A172 (cell line): ENCODE measurements around the gene AVPI1. TPM values are rescaled to one million over a fixed set of nuclear protein-coding genes. Genes with fewer than 3 reads are reported as not detected.
"Not testable (repeated sequence)": the region's sequence is repeated elsewhere in the genome, so short reads cannot be mapped to it uniquely, and the experiment has no call there.

Experiments used
- DNase-seq: peaks from one replicate; pipeline ENCODE4 v3.0.0-alpha.2; 2015; ENCODE audit warnings: low spot score
- total RNA-seq: library from RNA; depleted of rRNA; stranded (reverse); fragments of >200 nt; shearing (Covaris generic); gene quantifications from 2 replicates; pipeline ENCODE4 v1.2.3, GENCODE V29; 2014

Gene AVPI1
- total RNA-seq, 1 experiment from 2014 or later: 26.7 TPM

- DNase-seq: peak; percentile 47
Measured at GRCh38 chr10:97683556-97684367, 3.3 kb downstream of the AVPI1 start.

DNA sequence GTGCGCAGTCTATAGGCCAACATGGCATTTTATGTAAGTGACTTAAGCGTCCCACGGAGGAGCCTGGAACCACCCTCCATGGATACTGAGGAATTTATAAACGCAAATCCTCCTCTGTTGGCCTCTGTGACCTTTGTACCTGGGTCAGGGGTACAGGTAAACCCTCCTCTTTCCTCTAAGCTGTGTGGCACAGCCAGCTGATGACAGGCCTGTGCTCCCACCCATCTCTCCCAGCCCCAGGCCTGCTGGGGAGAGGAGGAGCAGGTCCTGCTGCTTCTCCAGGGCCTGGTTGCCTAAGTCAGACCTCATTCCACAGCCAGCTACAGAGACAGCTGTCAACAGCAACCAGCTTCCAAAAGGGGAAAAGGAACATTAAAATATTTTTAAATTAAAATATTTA lies 5.0 kb downstream of the AVPI1 start:
- no peak for DNase-seq

DNA sequence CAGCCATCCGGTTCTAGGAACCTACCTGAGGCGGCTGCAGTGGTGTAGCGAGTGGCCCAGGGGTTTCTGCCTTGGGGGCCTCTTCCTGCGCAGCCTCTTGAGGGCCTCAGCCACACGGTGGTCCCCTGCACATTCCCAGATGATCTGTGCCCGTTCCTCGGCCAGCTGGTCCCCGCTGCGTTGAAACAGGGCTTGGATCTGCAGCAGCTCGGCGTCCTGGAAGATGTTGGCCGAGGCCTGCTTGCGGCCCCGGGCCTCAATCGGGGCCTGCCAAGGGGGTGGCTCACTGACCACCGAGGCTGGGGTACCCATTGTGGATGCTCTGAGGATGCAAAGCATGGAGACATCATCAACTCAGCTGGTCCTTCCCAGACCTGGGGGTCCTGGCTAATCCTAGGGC lies 7.4 kb downstream of the AVPI1 start:
- no peak for DNase-seq

DNA sequence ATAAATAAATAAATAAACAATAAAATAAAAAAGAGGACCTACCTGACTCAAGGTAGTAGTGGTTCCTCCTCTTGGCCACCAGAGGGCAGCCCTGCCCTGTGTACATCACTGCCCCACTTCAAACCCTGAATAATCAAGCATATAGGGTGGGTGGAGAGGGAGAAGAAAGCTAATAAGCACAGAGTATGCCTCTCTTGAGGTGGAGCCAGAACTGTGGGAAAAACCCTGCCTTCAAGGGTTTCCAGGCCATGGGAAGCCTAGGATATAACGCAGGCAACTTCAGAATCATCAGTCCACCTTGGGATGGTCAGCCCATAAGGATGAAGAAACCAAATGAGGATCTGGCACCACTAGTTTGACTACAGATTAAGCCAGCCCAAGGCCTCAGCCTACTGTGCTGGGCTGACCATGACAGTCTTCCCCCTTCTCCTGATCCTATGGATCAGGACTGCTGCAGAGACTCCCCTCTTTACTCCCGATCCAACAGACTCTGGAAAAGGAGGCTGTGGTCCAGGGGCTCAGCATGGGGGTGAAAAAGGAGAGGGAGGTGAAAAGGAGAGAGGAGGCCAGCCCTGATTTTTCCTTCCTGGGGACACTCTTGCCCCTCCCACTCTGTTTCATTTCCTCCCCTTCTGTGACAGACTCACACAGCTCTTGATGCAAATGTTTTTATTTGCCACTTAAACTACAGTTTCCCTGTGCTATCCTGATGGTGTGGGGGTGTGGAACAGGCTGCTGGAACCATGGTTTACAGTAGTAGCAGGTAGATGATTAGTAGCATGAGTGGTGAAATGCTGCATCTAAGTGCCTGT lies 10.1 kb downstream of the AVPI1 start:
- peak; percentile 57 for DNase-seq

GRCh38 chr10:97675222-97675621 lies 11.8 kb downstream of the AVPI1 start:
- no peak for DNase-seq

DNA sequence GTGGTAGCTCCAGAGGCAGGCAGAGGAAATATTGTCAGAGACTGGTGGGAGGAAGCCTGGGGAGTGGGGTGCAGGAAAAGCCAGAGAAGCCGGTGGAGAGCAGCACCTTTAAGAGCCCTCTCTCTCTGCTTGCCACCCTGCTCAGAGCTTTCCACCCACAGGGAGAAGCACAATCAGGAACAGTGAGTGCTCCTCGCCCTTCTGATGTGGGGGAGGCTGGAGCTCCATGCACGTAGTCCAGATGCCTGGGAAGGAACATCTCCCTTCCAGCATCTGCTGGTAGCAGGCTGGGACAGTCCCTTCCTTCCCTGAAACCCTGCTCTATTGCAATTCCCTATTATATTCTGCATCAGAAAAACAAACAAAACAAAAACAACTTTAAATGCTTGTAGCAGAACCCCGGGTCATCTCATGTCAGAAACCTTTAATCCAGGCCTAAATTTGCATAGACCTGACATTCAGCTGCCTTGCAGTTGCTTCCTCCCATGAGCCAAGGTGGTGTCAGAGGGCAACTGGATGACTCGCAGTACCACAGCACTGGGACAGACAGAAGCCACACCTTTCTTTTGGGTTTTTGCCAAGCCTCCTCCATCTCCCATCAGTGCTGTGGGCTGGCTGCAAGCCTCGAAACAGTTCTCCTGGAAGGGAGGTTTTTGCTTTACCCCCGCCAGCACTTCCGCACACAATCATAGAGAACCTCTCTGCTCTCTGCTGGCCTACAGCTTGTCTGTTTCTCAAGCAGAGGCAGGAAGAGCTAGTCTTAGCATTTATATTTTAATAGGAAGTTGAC lies 13.1 kb downstream of the AVPI1 start:
- peak; percentile 75 for DNase-seq

- DNase-seq: no peak
Measured at GRCh38 chr10:97669571-97669970, 17.5 kb downstream of the AVPI1 start.

- DNase-seq: no peak
Measured at GRCh38 chr10:97667463-97667862, 19.6 kb downstream of the AVPI1 start.

DNA sequence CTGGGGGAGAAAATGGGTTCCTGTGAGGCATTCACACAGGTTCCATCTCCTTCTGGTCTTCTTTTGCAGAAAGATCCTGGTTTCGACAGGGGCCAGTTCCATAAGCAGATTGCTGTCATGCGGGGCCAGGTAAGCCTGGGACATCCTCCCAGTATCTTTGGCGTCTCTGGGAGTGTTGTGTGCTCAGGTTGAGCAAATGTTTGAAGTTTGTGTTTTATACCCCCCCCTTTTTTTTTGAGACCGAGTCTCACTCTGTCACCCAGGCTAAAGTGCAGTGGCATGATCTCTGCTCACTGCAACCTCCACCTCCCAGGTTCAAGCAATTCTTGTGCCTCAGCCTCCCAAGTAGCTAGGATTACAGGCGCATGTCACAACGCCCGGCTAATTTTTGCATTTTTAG lies 20.0 kb downstream of the AVPI1 start:
- no peak for DNase-seq

GRCh38 chr10:97664282-97664850 lies 22.7 kb downstream of the AVPI1 start:
- no peak for DNase-seq

DNA sequence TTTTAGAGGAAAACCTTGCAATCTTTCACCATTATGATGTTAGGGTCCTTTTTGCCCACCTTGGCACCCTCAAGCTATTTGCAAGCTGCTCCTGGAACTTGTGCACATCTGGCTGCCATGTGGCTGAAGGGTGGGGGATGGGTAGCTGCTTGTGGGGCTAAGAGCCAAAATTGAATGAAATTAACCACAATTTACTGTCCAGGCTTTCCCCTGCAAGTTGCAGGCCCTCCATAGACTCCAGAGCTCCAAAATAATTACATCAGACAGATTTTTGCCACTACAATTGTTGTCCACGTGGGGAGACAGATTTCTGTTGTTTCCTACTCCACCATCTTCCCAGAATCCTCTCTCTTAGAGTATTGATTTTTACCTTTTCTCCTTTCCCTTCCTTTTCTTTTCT lies 27.5 kb downstream of the AVPI1 start:
- no peak for DNase-seq

DNA sequence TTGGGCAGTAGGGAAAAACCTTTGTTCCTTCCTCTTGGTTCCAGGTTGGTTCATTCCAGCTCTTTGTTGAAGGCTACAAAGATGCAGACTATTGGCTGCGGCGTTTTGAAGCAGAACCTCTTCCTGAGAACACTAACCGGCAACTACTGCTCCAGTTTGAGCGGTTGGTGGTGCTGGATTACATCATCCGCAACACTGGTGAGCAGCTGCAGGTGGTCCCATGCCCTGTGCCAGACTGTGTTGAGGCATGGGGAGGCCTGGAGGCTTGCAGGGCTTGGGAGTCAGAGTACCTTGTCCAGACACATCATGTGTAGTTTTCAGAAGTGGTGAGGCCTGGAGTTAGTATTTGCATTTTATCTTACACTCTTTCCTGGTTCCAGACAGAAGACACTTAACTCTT lies 30.3 kb downstream of the AVPI1 start:
- no peak for DNase-seq

- DNase-seq: peak; percentile 43
Measured at GRCh38 chr10:97651773-97652172, 35.3 kb downstream of the AVPI1 start.

DNA sequence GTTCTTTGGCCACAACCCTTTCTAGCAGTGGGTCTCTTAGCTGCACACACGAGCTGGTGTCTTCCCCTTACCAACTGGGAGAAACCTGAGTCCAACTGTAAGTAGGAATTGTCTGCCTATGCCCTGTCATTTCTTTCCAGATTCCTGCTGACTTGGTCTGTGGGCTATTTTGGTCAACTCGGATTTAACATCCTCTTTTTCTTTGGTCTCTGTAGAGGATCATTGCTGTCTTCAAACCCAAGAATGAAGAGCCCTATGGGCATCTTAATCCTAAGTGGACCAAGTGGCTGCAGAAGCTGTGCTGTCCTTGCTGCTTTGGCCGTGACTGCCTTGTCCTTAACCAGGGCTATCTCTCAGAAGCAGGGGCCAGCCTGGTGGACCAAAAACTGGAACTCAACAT lies 36.3 kb downstream of the AVPI1 start:
- no peak for DNase-seq

- not testable (repeated sequence) for DNase-seq
Measured at GRCh38 chr10:97649405-97649750, 37.7 kb downstream of the AVPI1 start.

GRCh38 chr10:97648562-97649404 lies 38.3 kb downstream of the AVPI1 start:
- DNase-seq: peak; percentile 97

DNA sequence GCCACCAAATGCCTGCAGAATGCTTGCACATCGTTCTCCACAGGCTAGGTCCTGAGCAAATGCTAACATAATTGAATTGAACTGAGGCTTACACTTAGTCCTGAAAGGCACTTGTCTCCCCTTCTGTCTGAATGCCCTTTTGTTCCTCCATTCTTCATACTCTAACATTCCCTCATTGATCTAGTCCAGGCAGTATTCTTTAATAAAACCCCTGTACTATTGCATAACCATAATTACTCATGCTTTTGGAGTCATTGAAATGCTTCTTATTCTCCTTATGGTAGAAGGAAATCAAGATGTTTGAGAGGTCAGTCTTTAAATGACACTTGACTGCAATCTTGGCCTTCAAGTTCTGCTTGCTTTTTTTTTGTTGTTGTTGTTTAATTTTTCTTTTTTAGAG lies 39.5 kb downstream of the AVPI1 start:
- peak; percentile 25 for DNase-seq

- no peak for DNase-seq
Measured at GRCh38 chr10:97644936-97645335, 42.1 kb downstream of the AVPI1 start.

DNA sequence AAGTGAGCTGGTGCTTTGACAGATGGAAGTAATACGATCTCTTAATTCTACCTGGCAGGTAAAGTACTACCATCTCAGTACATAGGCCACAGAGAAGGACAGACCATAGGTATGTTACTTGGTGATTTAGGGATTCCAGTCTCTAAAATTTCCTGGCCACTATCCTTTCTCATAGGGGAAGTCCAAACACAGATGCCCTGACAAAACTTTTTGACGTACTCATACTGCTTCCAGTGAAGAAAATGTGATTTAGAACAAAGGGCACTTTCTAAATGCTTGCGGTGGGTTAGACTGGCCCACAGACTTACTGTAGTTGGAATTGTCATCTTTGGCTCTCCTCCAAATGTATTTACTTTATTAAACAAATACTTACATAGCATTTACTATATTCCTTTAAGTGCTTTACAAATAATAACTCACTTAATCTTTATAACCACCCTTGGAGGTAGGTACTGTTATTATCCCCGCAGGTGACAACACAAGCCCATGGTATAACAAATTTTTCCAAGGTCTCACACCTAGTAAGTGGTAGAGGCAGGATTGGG lies 43.5 kb downstream of the AVPI1 start:
- DNase-seq: no peak

GRCh38 chr10:97642471-97643159 lies 44.4 kb downstream of the AVPI1 start:
- not testable (repeated sequence) for DNase-seq
